DMS114 treated with DMSO at 0.1 percent for 48 hours (cell line): ENCODE results near the gene RGS7BP.

ENCODE experiments used
- DNase-seq: peaks from one replicate; lab custom pipeline; 2025; ENCODE audit not compliant: unreplicated experiment; lab: John Stamatoyannopoulos, UW

Gene RGS7BP

DNA sequence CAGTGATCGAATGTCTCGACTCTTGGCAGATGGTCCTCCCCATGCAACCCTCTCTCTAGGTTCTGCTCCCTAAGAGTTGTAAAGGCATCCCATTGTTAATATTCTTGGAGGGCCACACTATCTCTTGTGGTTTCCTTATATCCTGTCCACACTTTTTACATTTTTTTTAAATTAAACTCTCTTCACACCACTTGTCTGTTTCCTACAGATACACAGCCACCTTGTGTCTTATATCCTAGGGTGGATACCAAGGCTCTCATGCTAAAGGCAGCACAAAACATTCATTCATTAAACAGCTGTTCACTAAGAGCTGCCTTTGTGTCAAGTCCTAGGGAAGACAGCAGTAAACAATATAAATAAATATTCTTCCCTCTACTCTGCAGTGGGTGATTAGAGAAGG lies 124.0 kb downstream of the RGS7BP start:
- no peak for DNase-seq

DNA sequence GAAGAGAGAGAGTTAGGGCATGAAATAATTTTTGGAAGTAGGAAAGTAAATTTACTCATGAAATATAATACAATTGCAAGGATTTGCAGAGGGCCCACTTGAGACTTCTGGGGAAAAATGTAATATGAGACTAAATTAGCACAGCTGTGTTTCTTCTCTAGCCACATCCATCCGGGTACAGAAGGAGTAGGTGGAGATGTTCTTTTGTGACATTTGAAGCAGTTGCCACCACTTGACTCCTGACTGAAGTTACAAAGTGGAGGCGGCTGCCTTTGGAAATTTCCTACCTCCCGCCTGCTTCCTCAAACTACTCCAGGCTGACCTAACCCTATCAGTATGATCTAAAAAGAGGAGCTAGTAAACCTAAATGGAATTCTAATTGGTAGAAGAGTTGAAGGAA lies 126.4 kb downstream of the RGS7BP start:
- no peak for DNase-seq

DNA sequence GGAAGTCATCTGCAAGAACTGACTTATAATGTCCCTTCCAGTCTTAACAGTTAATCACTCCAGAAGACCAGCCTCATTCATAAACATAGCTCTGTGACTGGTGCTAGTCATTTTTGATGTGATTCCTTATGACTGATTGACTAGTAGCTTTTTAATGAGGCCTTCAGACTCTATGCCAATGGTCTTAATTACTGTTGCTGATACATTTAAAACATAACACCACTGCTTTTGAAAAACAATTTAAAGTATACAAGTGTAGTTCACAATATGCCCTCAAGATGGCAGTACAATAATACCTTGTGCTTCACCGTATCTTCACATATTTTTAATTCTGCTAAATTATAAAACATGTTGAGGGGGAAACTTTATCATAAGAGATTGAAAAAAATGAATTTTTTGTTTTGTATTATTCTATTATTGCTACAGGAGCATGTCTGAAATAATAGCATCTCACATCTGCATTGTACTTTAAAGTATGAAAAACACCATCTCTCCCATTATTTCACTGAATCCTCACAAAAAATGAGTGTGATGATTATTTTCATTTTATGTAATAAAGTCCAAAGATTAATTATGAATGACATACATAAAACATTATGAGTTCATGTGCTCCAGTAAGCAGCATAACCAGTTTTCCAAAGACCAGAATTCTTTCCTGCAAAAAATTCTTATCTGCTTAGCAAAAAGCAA lies 129.3 kb downstream of the RGS7BP start:
- DNase-seq = peak; percentile 19

DNA sequence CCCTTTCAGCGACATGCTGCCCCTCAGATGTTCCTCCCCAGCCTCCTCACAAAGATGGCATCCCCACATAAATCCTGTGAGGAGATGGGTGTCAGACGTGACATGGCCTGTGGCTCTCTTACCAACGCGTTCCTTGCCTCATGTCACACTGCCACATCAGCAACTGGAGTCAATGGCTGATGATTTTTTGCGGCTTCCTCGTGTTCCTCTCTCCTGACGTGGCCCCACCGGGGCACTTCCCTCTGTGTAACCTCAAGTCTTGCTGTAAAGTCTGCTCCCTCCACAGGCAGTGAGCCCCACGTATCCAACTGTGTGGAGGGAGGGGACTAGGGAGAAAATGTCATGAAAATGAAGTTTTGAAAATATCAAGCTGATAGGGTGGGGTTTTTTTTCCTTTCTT lies 131.3 kb downstream of the RGS7BP start:
- no peak for DNase-seq

DNA sequence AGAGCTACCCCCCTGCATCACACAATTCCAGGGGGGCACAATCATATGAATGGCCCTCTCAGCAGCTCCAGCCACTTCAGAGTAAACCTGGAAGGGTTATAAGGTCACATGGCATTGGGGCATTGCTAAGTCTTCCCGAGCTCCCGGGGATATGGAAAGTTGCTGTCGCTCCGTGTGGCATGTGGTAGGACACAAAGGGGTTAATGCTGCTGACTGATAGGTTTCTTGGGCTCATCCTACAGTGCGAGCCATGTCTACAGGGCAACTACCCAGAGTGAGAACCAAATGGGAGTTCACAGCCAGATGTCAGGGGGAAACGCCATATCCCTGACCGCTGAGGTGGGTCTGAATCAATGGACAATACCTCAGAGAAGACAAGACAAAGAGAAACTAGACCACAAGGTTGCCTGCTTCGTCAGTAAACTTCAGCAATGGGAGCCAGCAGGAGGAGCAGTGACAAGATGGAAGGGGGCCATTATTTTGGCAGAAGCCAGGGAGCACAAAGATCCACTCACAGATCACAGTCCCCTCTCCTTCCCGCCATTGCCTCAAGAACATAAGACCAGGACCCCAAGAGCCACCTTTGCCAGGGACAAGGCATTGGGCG lies 132.1 kb downstream of the RGS7BP start:
- DNase-seq = no peak

DNA sequence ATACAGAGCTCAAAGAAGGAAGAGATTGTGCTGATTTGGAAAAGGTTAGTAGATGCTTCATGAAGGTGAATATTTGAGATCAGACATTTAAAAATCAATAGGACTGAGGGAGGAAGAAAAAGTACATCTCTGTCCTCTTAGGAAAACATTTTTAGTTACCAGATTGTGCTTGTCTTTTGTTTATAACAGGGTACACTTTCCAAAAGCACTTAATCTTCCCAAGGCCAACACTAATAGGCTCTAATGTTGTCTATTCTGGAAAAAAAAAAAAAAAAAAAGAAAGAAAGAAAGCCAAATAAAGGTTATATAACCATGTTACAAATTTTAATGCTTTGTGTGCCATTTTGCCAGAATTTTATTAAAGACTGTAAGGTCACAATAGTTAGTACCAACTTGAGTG lies 139.0 kb downstream of the RGS7BP start:
- DNase-seq = no peak

DNA sequence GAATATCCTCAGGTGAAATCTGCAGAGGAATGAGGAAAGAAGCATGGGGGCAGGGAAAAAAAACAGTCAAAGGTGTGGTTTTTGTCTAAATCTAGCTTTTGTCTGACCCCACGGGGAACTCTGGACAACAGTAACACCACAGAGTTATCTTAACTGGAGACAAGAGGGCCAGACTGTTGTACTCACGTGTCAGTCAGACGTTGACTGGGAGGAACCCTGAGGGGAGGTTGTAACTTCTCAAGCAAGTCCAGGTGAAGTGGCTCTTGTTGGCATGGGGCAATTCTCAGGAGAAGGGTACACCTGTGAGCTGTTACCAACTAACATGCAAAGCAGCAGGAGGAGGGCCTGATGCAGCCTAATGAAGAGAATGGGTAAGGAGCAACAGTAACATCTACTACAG lies 140.4 kb downstream of the RGS7BP start:
- DNase-seq = no peak

DNA sequence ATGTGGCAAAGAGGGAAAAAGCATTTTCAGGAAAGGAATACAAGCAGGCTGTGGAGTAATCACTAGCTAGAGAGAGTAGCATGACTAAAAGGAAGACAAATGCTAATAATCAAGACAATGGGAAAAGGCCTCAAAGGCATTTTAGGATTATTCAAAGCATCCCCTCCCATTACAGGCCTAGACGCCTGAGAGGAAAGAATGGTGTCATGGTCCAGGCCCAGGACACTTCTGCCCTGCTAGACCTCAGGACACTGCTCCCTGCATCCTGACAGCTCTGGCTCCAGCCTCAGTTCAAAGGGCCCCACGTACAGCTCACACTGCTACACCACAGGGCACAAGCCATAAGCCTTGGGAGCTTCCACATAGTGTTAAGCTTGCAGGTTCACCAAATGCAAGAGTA lies 143.7 kb downstream of the RGS7BP start:
- DNase-seq = no peak

DNA sequence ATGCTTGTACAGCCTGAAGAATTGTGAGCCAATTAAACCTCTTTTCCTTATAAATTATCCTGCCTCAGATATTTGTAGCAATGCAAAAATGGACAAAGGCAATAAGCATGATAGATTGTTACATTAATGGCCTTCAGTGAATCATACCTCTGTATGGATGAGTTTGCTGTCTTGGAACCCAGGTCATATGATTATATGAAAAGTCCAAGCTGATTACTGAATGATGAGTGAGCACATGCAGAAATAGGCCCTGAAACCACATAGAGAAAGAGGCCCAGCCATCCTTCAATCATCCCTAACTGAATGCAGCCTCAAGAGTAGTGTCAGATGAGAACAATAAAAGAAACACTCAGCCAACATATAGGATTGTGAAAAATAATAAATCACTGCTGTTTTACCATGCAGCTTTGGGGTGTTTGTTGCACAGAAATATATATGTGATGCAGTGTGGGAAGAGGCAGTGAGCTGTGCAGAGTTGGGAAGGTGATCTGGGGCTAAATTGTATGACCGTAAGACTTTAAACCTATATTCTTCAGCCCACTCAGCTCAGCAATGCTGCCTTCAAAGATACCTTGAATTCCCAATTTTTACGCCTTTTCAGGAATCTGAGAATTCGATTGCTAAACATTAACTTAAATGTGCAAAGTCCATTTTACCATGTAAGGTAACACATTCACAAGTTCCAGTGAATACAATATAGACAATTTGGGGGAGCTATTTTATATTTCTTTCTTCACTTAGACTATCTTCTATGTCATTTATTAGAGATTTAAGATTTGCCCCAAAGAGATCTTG lies 148.1 kb downstream of the RGS7BP start:
- DNase-seq = no peak

DNA sequence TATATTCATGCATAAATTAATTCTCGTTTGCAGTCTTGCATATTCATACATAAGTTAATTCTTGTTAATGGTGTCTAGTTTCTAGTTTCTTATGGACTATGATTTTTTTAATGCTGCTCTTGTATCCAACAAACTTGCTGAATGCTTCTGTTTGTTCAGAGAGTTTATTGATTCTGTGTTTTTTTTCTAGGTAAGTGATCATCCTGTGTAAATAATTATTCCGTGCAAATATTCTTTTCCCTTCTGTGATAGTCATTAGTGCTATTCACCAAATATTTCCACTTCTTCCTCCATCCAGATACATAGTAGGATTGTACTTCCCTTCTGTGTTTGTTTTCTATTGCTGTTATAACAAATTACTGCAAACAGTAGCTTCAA lies 148.7 kb downstream of the RGS7BP start:
- no peak for DNase-seq

DNA sequence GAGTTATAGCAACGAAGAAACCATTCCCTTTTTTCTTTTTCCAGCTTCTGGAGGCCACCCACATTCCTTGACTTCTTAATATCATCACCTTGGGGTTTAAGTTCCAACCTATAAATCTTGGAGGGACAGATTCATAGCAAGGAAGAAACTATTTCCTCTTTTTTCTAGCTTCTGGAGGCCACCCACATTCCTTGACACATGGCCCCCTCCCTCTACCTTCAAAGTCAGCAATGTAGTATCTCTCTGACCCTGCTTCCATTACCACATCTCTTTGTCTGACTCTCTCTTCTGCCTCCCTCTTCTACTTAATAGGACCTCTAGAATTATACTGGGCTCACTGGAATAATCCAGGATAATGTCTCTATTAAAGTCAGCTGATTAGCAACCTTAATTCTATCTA lies 149.8 kb downstream of the RGS7BP start:
- DNase-seq = no peak

DNA sequence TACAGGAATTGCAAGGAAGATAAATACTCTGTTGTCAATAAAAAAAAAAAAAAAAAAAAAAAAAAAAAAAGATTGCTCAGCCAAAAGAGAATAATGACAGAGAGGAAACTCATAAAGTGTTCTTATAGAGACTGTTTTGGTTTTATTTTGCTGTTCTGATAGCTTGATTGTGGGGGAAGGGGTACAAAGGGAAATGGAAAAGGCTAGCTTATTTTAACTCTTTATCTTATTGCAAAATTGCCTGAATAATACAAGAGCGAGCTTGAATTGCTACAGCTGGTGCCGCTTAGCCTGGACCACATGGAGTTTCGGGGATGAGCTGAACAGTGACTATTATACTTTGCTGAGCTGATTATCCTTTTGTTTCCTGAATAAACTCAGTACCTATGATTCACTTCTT lies 153.5 kb downstream of the RGS7BP start:
- no peak for DNase-seq
